Activated T-helper 1 cell treated with anti-CD3 and anti-CD28 coated beads, Interleukin-12 subunit alpha, Interleukin-12 subunit beta, Interleukin-2, Interleukin-4 antibody, amounts not matched to agents 30 ng/mL and 10 ng/mL and 1 ng/mL, durations not matched to agents 14 hours and 24 hours and 36 hours (primary cell): ENCODE data around the gene FXYD6. TPM values are rescaled to one million over a fixed set of nuclear protein-coding genes. Genes with fewer than 3 reads are reported as not detected.
"Not testable (repeated sequence)": the region's sequence is repeated elsewhere in the genome, so short reads cannot be mapped to it uniquely, and the experiment has no call there.

Experiments
- DNase-seq: peaks from one replicate; pipeline ENCODE4 v3.0.0; 2021; ENCODE audit warnings: low spot score
- H3K27ac Mint-ChIP-seq: one replicate; pipeline ENCODE4 v1.8.0; 2021; ENCODE audit warnings: mild to moderate bottlenecking, mixed read lengths
- H3K27me3 Mint-ChIP-seq: one replicate; pipeline ENCODE4 v1.8.0; 2022; ENCODE audit warnings: mild to moderate bottlenecking, moderate library complexity, mixed read lengths; ENCODE audit not compliant: insufficient read depth
- H3K36me3 Mint-ChIP-seq: one replicate; pipeline ENCODE4 v1.8.0; 2021; ENCODE audit warnings: low read depth, mixed read lengths
- H3K4me1 Mint-ChIP-seq: one replicate; pipeline ENCODE4 v1.8.0; 2021; ENCODE audit warnings: low read depth, mixed read lengths
- H3K4me3 Mint-ChIP-seq: one replicate; pipeline ENCODE4 v1.8.0; 2021; ENCODE audit warnings: mild to moderate bottlenecking, moderate library complexity, mixed read lengths
- H3K9me3 Mint-ChIP-seq: one replicate; pipeline ENCODE4 v1.8.0; 2021; ENCODE audit warnings: mixed read lengths
- intact Hi-C: fragments of 100-400 bp; cut with micrococcal nuclease; formaldehyde crosslinking; loops from one replicate; pipeline ENCODE4 v1.15.1; 2024
- total RNA-seq: library from RNA; stranded (reverse); gene quantifications from 2 replicates; pipeline ENCODE4 v1.2.3, GENCODE V29; 2022

The FXYD6 gene
- total RNA-seq, 1 donor from 2014 or later: not detected

- no peak for DNase-seq
- Mint-ChIP-seq H3K36me3 (no peaks in the 10 kb centered on the region), H3K27me3 (peaks cover 25% of the 10 kb centered on the region), H3K9me3 (no peaks in the 10 kb centered on the region), H3K4me3 (no peak overlapping the region), H3K4me1 (peaks cover 7% of the 10 kb centered on the region), H3K27ac (no peak overlapping the region)
- intact Hi-C loops: no loop called here
Observed at GRCh38 chr11:117868815-117869561, 7.5 kb downstream of the FXYD6 start.

GRCh38 chr11:117868088-117868487 is 8.4 kb downstream of the FXYD6 start:
- no peak overlapping the region for H3K27ac Mint-ChIP-seq

GRCh38 chr11:117866526-117866925 is 9.9 kb downstream of the FXYD6 start:
- no peaks in the 10 kb centered on the region for H3K9me3 Mint-ChIP-seq
- H3K36me3 Mint-ChIP-seq: no peaks in the 10 kb centered on the region
- H3K27me3 Mint-ChIP-seq: peaks cover 25% of the 10 kb centered on the region
- H3K4me3 Mint-ChIP-seq: no peak overlapping the region
- H3K27ac Mint-ChIP-seq: no peak overlapping the region
- DNase-seq: no peak
- intact Hi-C loops: no loop called here
- H3K4me1 Mint-ChIP-seq: peaks cover 5% of the 10 kb centered on the region

More at GRCh38 chr11:117868088-117868487, 8.4 kb downstream of the FXYD6 start:
- Mint-ChIP-seq H3K9me3 (no peaks in the 10 kb centered on the region), H3K36me3 (no peaks in the 10 kb centered on the region), H3K27me3 (peaks cover 24% of the 10 kb centered on the region), H3K4me1 (peaks cover 3% of the 10 kb centered on the region), H3K4me3 (no peak overlapping the region)
- no peak for DNase-seq
- intact Hi-C loops: no loop called here

GRCh38 chr11:117865546-117865945 is 10.9 kb downstream of the FXYD6 start:
- H3K9me3 Mint-ChIP-seq, intact Hi-C loops, H3K36me3 Mint-ChIP-seq, H3K4me3 Mint-ChIP-seq, H3K27ac Mint-ChIP-seq, DNase-seq, H3K4me1 Mint-ChIP-seq: not testable (repeated sequence)
- H3K27me3 Mint-ChIP-seq: peaks cover 25% of the 10 kb centered on the region

GRCh38 chr11:117863383-117863782 is 13.1 kb downstream of the FXYD6 start:
- intact Hi-C loops: no loop called here
- H3K9me3 Mint-ChIP-seq: no peaks in the 10 kb centered on the region

GRCh38 chr11:117862753-117863152 is 13.7 kb downstream of the FXYD6 start:
- DNase-seq: no peak
- Mint-ChIP-seq H3K36me3 (no peaks in the 10 kb centered on the region), H3K9me3 (no peaks in the 10 kb centered on the region), H3K4me1 (peaks cover 5% of the 10 kb centered on the region), H3K27me3 (peaks cover 28% of the 10 kb centered on the region), H3K4me3 (no peak overlapping the region), H3K27ac (no peak overlapping the region)
- intact Hi-C loops: no loop called here

More at GRCh38 chr11:117863383-117863782, 13.1 kb downstream of the FXYD6 start:
- Mint-ChIP-seq H3K4me1 (peaks cover 5% of the 10 kb centered on the region), H3K4me3 (no peak overlapping the region), H3K36me3 (no peaks in the 10 kb centered on the region), H3K27me3 (peaks cover 28% of the 10 kb centered on the region), H3K27ac (no peak overlapping the region)
- no peak for DNase-seq

- peaks cover 5% of the 10 kb centered on the region for H3K4me1 Mint-ChIP-seq
- H3K36me3 Mint-ChIP-seq: no peaks in the 10 kb centered on the region
- no peak overlapping the region for H3K4me3 Mint-ChIP-seq
- H3K27me3 Mint-ChIP-seq: peaks cover 27% of the 10 kb centered on the region
- no peak for DNase-seq
- H3K9me3 Mint-ChIP-seq: no peaks in the 10 kb centered on the region
- intact Hi-C loops: no loop called here
- H3K27ac Mint-ChIP-seq: peak overlapping the region; percentile 20
Observed at GRCh38 chr11:117862019-117862725, 14.3 kb downstream of the FXYD6 start.

GRCh38 chr11:117861151-117862018 is 15.1 kb downstream of the FXYD6 start:
- no peak for DNase-seq
- no peaks in the 10 kb centered on the region for H3K36me3 Mint-ChIP-seq
- peak overlapping the region; percentile 20 for H3K27ac Mint-ChIP-seq
- intact Hi-C loops: no loop called here
- no peak overlapping the region for H3K4me3 Mint-ChIP-seq
- peaks cover 35% of the 10 kb centered on the region for H3K27me3 Mint-ChIP-seq
- peaks cover 5% of the 10 kb centered on the region for H3K4me1 Mint-ChIP-seq
- no peaks in the 10 kb centered on the region for H3K9me3 Mint-ChIP-seq

GRCh38 chr11:117860139-117860538 is 16.3 kb downstream of the FXYD6 start:
- peaks cover 38% of the 10 kb centered on the region for H3K27me3 Mint-ChIP-seq
- H3K9me3 Mint-ChIP-seq: no peaks in the 10 kb centered on the region
- no peak for DNase-seq
- intact Hi-C loops: no loop called here
- no peak overlapping the region for H3K4me3 Mint-ChIP-seq
- no peaks in the 10 kb centered on the region for H3K36me3 Mint-ChIP-seq
- H3K4me1 Mint-ChIP-seq: peaks cover 5% of the 10 kb centered on the region
- H3K27ac Mint-ChIP-seq: no peak overlapping the region

GRCh38 chr11:117859488-117860112 is 16.9 kb downstream of the FXYD6 start:
- H3K4me1 Mint-ChIP-seq: peaks cover 5% of the 10 kb centered on the region
- intact Hi-C loops: no loop called here
- no peak overlapping the region for H3K27ac Mint-ChIP-seq
- no peaks in the 10 kb centered on the region for H3K36me3 Mint-ChIP-seq
- no peaks in the 10 kb centered on the region for H3K9me3 Mint-ChIP-seq
- no peak overlapping the region for H3K4me3 Mint-ChIP-seq
- H3K27me3 Mint-ChIP-seq: peaks cover 35% of the 10 kb centered on the region
- no peak for DNase-seq

GRCh38 chr11:117859061-117859460 is 17.4 kb downstream of the FXYD6 start:
- Mint-ChIP-seq H3K4me3 (no peak overlapping the region), H3K27ac (no peak overlapping the region), H3K27me3 (peaks cover 32% of the 10 kb centered on the region), H3K4me1 (peaks cover 5% of the 10 kb centered on the region), H3K36me3 (no peaks in the 10 kb centered on the region), H3K9me3 (no peaks in the 10 kb centered on the region)
- intact Hi-C loops: no loop called here
- no peak for DNase-seq

- Mint-ChIP-seq H3K4me1 (peaks cover 5% of the 10 kb centered on the region), H3K9me3 (peaks cover 3% of the 10 kb centered on the region), H3K36me3 (peaks cover 1% of the 10 kb centered on the region), H3K4me3 (no peak overlapping the region), H3K27ac (no peak overlapping the region), H3K27me3 (peaks cover 23% of the 10 kb centered on the region)
- DNase-seq: no peak
- intact Hi-C loops: no loop called here
Observed at GRCh38 chr11:117857734-117858414, 18.6 kb downstream of the FXYD6 start.
